GM19240 (cell line): ENCODE measurements around the gene TTC5.
"Not testable (repeated sequence)": the region's sequence is repeated elsewhere in the genome, so short reads cannot be mapped to it uniquely, and the experiment has no call there.

ENCODE experiments used
- DNase-seq: peaks from one replicate; pipeline ENCODE4 v3.0.0; 2011; ENCODE audit warnings: low spot score; ENCODE audit not compliant: insufficient read length

The TTC5 gene

DNA sequence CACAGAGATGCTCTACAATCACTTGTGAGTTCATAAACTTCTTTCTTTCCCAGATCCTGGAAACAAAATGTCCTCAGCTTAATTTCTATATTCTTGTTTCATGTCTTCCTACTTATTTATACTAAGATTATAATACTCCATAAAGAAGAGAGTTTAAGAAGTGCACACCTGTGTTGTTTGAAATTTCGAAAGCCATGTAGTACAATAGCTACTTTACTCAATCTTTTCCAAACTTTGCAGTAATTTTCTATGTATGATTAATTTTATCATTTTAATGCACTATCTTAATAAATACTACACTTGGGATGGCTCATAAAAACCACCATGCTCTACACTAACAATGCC is 300 bp upstream of the TTC5 start:
- DNase-seq, result no peak

DNA sequence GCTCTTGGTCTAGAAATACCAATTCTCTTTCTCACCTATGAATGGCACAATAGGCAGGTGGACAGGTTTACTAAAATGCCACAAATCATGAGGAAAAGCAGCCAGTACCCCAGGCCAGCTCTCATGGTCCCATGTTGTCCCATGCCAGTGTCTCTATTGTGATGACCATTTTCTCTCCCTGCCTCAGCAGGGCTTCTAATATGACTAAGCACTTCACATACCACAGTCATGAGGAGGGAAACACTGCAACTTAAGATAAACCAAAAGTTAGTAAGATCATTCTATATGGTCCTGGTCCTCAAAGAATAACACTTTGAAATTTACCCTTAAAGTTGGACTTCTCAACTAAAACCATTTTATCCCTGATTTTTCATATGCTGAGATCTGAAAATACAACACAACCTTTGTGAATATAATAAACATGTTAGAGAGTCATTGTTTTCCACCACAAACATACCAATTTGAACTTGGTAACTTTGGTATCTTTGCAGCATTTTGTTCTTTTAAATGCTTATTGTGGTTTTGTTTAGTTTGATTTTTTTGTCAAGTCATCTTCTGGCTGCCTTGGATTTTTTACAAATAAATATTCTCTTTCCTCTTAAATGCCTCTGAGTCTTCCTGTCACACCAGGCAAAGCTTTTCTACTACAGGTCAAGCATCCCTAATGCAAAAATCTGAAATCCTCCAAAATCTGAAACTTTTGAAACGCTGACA is 3.6 kb downstream of the TTC5 start:
- no peak for DNase-seq

DNA sequence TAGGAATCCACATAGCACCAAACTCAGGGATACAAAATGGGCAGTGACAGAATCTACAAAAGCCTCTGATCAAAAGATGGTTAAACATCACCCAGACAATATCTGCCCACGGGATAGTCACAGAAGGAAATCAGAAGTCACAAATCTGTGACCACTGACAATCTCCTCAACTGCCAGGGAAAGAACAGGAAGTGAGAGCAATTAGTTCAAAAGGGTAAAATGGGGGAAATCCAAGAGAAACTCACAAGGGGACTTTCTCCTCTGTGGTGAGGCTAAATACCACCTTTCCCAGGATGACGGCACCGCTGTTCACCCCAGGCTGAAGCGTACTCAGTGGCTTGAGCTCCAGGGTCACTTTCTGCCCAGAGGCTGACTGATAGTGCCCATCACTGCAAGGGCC is 10.7 kb downstream of the TTC5 start:
- no peak for DNase-seq

DNA sequence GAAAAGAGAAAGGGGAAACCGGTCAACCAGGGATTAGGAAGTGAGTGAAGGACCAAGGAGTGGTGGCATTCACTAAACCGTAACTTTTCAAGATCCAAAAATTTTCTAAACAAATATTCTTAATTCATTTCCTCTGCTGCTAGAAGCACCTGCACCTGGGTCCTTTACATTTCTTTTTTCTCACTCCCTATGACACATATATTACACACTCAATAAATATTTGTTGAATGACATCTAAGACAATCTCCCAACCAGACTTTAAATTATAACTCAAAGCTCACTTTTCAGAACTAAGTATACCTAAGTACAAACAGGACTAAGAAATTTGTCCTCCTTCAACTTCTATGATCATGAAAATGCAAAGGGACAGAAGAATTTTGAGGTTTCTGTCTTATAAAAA is 11.1 kb downstream of the TTC5 start:
- DNase-seq, result no peak

DNA sequence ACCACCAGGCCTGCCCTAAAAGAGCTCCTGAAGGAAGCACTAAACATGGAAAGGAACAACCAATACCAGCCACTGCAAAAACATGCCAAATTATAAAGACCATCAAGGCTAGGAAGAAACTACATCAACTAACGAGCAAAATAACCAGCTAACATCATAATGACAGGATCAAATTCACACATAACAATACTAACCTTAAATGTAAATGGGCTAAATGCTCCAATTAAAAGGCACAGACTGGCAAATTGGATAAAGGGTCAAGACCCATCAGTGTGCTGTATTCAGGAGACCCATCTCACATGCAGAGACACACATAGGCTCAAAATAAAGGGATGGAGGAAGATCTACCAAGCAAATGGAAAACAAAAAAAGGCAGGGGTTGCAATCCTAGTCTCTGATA is 23.8 kb downstream of the TTC5 start:
- not testable (repeated sequence) for DNase-seq

DNA sequence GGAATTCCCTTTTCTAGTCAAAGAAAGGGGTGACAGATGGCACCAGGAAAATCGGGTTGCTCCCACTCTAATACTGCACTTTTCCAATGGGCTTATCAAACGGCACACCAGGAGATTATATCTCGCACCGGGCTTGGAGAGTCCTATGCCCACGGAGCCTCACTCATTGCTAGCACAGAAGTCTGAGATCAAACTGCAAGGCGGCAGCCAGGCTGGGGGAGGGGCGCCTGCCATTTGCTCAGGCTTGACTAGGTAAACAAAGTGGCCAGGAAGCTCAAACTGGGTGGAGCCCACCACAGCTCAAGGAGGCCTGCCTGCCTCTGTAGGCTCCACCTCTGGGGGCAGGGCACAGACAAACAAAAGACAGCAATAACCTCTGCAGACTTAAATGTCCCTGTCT is 25.5 kb downstream of the TTC5 start:
- DNase-seq, result not testable (repeated sequence)

DNA sequence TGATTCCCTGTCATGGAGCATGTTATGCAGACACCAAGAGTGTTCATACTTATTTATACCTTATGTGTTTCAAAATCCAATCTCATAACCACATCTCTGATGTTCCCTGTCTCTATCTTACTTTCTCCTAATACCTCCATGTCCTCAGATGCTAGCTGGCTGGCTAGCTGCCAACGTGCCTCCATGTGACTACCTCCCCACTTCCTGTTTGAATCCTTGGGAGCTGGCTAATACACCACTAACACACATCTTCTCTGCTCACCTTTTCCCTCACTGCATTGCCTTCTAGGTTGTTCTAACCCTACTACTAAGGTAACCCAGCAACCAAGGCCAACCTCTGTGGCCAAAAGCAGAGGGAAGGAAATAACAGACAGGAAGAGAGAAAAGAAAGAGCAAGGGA is 27.3 kb downstream of the TTC5 start:
- DNase-seq, result no peak

DNA sequence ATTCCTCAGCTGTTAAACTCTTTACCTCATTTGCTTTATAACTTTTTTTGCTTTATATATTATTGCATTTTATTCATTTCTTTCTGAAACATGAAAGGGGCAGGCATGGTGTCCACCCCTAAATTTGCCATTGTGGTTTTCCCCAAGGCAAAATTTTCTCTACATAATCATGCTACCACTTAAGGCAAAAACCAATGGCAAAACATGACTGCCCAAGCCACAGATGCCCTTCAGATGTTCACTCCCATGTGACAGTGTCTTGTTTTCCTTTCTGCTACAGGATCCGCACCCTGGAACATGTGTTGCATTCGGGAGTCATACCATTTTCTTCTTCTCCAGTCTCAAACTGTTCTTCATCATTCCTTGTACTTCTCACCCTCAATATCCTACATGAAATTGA is 28.3 kb downstream of the TTC5 start:
- no peak for DNase-seq

DNA sequence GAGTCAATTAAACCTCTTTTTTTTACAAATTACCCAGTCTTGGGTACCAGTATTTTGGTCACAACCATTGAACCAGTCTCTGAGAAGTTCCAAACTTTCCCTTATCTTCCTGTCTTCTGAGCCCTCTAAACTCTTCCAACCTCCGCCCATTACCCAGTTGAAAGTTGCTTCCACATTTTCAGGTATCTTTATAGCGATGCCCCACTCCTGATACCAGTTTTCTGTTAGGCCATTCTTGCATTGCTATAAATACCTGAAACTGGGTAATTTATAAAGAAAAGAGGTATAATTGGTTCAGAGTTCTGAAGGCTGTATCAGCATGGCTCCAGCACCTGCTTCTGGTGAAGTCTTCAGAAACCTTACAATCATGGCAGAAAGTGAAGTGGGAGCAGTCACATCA is 31.7 kb downstream of the TTC5 start:
- no peak for DNase-seq

DNA sequence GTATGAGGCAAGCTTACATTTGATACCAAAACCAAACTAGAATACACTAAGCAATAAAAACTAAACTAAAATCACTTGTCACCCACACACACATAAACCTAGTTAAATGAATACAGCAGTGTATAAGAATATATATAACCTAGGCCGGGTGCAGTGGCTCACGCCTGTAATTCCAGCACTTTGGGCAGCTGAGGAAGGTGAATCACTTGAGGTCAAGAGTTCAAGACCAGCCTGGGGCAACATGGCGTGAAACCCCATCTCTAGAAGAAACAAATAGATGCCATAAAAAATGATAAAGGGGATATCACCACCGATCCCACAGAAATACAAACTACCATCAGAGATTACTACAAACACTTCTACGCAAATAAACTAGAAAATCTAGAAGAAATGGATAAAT is 41.4 kb downstream of the TTC5 start:
- not testable (repeated sequence) for DNase-seq

DNA sequence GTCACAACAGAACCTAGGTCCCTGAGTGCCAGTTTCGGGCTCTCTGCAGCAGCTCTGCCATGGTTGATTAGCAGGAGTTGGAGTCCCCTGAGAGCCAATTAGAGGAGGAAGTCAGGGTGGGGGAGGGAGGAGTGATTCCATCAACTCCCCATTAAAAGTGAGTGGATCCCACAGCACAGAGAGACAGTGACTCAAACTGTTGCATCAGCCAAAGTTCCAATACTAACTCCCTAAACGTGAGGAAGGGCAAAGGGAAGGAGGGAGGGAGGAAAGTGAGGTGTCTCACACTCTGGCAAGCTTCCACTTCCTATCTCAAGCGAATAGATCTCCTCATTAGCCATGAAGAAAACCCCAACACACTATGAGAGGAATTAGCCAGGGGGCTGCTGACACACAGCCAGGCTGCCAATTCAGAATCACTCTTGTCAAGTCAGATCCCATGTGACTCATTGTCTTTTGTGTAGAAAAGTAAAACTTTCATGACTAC is 43.1 kb downstream of the TTC5 start:
- no peak for DNase-seq

DNA sequence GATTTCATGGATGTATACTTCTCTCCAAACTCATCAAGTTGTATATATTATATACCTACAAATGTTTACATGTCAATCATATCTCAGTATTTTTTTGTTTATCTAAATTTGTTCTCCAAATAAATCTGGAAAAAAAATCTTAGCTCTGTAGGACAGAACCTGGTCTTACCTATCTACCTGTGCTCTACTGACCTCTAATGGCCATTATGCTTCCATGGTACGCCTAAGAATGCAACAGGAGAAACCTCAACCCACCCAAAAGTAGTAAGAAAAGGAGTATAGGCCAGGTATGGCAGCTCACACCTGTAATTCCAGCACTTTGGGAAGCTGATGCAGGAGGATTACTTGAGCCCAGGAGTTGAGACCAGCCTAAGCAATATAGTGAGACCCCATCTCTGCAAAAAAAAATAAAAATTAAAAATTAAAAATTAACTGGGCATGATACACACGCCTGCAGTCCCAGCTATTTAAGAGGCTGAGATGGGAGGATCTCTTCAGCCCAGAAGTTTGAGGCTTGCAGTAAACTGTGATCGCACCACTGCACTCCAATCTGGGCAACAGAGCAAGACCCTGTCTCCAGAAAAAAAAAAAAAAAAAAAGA is 58.0 kb downstream of the TTC5 start:
- DNase-seq, result no peak
